AG04449 (cell line): Measurements from ENCODE around the gene EFNA2.

ENCODE experiments used
- CTCF ChIA-PET: fragments of 350-600 bp; formaldehyde crosslinking; extraction: SDS; loops from one replicate; lab custom pipeline; 2021; ENCODE audit warnings: antibody characterized with exemption; lab: Yijun Ruan, JAX
- POLR2A ChIA-PET: fragments of 400-600, 350-600 bp; formaldehyde crosslinking; extraction: SDS; loops from one replicate; lab custom pipeline; 2020; ENCODE audit warnings: antibody characterized with exemption, inconsistent platforms; lab: Yijun Ruan, JAX
- DNase-seq: peaks from one replicate; pipeline ENCODE4 v3.0.0-alpha.2; 2010; ENCODE audit warnings: low read depth, low spot score
- H3K4me3 ChIP-seq: 2 replicates; pipeline ENCODE4 v1.5.1; 2011; ENCODE audit warnings: low read depth, mild to moderate bottlenecking, control low read depth, low read length
- TF ChIP-seq, protein P1 (sequence below): IDR thresholded peaks from one replicate; pipeline ENCODE4 v1.5.1; 2011; ENCODE audit warnings: mild to moderate bottlenecking, moderate library complexity, low read length, control low read depth, inconsistent platforms; ENCODE audit not compliant: insufficient read depth; ENCODE audit errors: missing control alignments

Gene EFNA2

DNA sequence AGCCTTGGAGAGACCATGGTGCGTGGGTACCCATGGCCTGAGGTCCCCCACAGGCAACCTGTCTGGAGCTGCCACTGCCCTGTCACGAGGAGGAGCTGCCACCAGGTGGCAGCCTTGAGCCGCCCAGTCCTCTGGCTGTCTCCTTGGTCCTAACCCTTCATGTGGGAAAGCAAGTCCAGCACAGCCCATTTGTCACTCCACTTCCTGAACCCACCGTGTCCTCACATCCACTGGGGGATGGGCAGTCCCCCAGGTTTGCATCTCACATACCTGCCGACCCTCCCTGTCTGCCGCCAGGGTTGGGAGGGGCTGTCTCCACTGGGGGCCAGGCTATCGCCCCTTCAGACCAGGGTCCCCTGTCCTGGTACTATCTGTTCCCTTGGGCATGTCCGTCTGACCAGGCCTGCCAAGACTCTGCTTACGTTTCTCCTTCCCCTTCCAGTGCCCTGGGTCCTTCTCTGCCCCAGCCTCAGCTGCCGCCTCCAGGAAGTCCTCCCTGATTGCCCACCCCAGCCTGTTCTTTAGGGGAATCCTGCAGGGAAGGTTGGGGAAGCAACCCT, 5.8 kb upstream of the EFNA2 start:
- ChIA-PET POLR2A (interaction anchor here (1.4 to 1.9 kb wide), 3 partner anchors 11 to 35 kb away, joined by 4 to 11 read pairs (median 6); partner anchors contain the start of gene CIRBP), CTCF (interaction anchor here (0.6 to 3.5 kb wide), 31 partner anchors 8 to 308 kb away, joined by 3 to 26 read pairs (median 4); partner anchors contain the start of genes CIRBP and NDUFS7)
- DNase-seq: no peak
- H3K4me3 ChIP-seq: no peak overlapping the region
- TF ChIP-seq, protein P1, sequence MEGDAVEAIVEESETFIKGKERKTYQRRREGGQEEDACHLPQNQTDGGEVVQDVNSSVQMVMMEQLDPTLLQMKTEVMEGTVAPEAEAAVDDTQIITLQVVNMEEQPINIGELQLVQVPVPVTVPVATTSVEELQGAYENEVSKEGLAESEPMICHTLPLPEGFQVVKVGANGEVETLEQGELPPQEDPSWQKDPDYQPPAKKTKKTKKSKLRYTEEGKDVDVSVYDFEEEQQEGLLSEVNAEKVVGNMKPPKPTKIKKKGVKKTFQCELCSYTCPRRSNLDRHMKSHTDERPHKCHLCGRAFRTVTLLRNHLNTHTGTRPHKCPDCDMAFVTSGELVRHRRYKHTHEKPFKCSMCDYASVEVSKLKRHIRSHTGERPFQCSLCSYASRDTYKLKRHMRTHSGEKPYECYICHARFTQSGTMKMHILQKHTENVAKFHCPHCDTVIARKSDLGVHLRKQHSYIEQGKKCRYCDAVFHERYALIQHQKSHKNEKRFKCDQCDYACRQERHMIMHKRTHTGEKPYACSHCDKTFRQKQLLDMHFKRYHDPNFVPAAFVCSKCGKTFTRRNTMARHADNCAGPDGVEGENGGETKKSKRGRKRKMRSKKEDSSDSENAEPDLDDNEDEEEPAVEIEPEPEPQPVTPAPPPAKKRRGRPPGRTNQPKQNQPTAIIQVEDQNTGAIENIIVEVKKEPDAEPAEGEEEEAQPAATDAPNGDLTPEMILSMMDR: peak; percentile 94

DNA sequence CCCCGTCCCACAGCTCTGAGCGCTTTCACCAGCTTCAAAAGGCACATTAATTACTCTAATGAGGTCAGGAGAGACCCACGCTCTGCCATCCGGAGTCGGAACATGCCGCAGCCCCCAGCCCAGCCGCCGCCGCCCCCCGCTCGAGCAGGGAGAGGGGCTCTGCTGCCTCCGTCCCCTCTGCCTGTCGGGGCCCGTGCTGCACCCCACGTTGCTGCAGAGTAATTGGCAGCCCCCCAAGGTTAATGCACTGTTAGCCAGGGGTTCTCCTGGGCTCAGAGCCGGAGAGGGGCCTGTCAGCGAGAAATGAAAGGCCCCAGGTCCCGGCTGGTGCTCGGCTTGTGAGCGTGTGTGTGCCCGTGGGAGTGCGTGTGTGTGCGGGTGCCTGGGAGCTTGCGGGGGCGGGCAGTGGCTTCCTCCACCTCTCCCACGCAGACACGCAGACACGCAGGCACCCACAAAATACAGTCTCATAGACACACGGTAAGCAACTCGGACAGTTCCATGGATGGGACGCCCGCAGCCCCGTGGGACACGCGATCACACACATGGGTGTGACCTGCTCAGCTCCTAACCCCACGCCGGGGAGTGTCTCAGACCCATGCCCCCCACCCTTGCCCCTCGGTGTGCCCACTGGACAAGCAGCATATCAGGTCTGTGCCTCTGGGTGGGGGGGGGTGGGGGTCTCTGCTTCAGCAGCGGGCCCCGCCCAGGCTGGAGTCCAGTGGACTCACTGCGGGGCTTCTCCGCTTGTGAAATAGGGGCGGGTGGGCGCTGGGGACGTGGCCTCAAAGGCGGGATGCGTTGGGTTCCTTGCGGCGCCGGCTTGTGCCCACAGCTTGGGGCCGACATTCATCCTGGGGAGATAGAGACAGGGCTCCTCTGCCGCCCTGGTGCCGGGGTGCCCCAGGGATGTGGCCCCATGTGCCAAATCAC, 4.8 kb upstream of the EFNA2 start:
- no peak for DNase-seq
- CTCF ChIA-PET: interaction anchor here (0.7 to 3.1 kb wide), 10 partner anchors 9 to 188 kb away, joined by 3 to 26 read pairs (median 6); no protein-coding TSS in a partner anchor
- TF ChIP-seq, protein P1: no peak
- POLR2A ChIA-PET: interaction anchor here (1.4 kb wide), 2 partner anchors 12 to 36 kb away, joined by 6 to 11 read pairs; partner anchors contain the start of gene CIRBP
- H3K4me3 ChIP-seq: no peak overlapping the region

DNA sequence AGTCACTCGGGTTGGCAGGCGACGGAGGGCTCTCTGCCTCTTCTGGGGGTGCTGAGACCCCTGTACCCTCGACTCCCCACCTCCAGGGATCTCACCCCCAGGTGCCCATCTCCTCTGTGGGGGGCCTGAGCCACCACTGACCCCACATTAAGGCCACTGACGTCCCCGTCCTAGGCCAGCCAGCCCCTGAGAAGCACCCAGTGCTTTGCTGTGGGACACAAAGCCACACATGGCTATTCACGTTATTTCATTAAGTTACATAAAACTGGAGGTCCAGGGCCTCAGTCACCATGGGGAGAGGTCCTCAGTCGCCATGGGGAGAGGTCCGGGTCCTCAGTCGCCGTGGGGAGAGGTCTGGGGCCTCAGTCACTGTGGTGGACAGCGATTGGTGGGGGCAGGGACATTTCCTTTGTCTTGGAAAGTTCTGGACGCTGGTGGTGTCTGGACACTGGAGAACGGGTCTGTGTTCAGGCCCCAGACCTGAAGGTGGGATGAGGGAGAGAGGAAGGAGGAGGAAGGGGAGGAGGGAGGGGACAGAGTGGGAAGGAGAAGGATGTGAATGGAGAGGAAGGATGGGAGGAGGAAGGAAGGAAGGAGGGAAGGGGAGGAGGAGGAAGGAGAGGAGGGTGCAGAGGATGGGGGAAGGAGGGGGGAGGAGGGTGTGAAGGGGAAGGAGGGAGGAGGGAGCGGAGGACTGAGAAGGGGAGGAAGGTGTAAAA, 3.9 kb upstream of the EFNA2 start:
- CTCF ChIA-PET: interaction anchor here (1.5 kb wide), 1 partner anchor 185 kb away, joined by 4 read pairs; no protein-coding TSS in a partner anchor
- TF ChIP-seq, protein P1: no peak
- no peak overlapping the region for H3K4me3 ChIP-seq
- POLR2A ChIA-PET: no interaction called here
- no peak for DNase-seq

DNA sequence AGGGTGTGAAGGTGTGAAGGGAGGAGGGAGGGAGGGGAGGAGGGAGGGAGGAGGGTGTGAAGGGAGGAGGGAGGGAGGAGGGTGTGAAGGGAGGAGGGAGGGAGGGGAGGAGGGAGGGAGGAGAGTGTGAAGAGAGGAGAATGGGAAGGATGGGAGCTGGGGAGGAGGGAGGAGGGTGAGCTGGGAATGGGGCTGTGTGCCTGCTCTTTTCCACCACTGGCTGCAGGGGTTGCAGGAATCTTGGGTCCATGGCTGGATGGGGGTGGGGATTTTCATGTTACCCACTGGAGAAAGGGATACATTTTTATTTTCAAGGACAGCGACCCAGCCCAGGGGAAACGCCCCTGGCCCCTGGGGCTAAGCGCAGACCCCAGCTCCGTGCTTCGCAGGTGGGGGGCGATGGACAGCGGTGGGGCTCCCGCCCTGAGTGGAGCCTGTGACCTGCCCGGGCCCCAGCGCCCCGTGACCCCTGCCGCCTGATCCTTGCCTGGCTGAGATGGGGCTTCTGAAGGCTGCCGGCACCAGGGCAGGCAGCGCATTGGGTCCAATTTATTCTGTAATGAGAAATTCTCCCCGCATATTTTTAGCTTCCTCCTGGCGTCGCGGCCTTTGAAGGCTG, 3.0 kb upstream of the EFNA2 start:
- DNase-seq: no peak
- TF ChIP-seq, protein P1: no peak
- no peak overlapping the region for H3K4me3 ChIP-seq
- POLR2A ChIA-PET: no interaction called here
- CTCF ChIA-PET: interaction anchor here (0.6 kb wide), 1 partner anchor 517 kb away, joined by 3 read pairs; no protein-coding TSS in a partner anchor

GRCh38 chr19:1283207-1283916, 2.3 kb upstream of the EFNA2 start:
- ChIA-PET CTCF (interaction anchor here (0.6 to 2.0 kb wide), 3 partner anchors 39 to 516 kb away, joined by 3 to 7 read pairs (median 3); no protein-coding TSS in a partner anchor), POLR2A (interaction anchor here (1.8 kb wide), 1 partner anchor 14 kb away, joined by 6 read pairs; the partner anchor contains the start of gene CIRBP)
- no peak for DNase-seq
- TF ChIP-seq, protein P1: no peak
- no peak overlapping the region for H3K4me3 ChIP-seq
